ENCODE data around the gene WSB2.

WSB2 gene

GRCh38 chr12:118020036-118020435 is 40.9 kb downstream of the WSB2 start:
- Histone ChIP-seq H3K9ac (ENCODE audit: low read length) (no peak overlapping the region), H3K79me2 (ENCODE audit: insufficient read depth, low read length) (peaks cover 10% of the 10 kb centered on the region; the same call in 1 of the 2 replicates), H3K4me2 (ENCODE audit: low read length) (no peak overlapping the region), H3K9me3 (ENCODE audit: low read length) (no peaks in the 10 kb centered on the region), H2AFZ (ENCODE audit: low read length) (no peak overlapping the region), H3F3A (ENCODE audit: insufficient read depth, low read length) (no peaks in the 10 kb centered on the region), H3K36me3 (ENCODE audit: insufficient read depth, low read length) (peaks cover 57% of the 10 kb centered on the region), H3K4me1 (ENCODE audit: insufficient read depth, low read length, severe bottlenecking) (peaks cover 19% of the 10 kb centered on the region), H3K27me3 (ENCODE audit: insufficient read depth, low read length) (no peaks in the 10 kb centered on the region), H3K4me3 (ENCODE audit: low read depth, low read length, poor library complexity, severe bottlenecking) (no peak overlapping the region), H4K20me1 (ENCODE audit: insufficient read depth, low read length) (no peaks in the 10 kb centered on the region), H3K27ac (ENCODE audit: low read depth, low read length, poor library complexity, severe bottlenecking) (no peak overlapping the region), H3K9me2 (ENCODE audit: low read depth, low read length) (no peaks in the 10 kb centered on the region)
- TF ChIP-seq CTCF (IDR thresholded peaks at IDR 0.05; ENCODE audit: low read length) (no peak), EZH2 (IDR thresholded peaks at IDR 0.05; ENCODE audit: borderline replicate concordance, low read length) (no peak)

DNA sequence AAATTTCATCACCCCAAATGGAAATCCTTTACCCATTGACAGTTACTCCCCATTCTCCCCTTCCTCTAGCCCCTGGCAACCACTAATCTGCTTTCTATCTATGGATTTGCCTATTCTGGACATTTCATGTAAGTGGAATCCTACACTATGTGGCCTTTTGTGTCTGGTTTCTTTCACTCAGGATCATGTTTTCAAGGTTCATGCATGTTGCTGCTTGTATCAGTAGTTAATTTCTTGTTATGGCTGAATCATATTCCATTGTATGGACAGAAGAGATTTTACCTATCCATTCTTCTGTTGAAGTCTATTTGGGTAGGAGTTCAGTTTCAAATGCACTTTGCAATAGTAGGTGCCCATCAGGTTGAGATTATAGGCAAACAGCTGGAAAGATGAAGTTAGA is 43.1 kb downstream of the WSB2 start:
- Histone ChIP-seq H3K9ac (ENCODE audit: low read length) (peak overlapping the region; percentile 79), H3K79me2 (ENCODE audit: insufficient read depth, low read length) (peaks cover 10% of the 10 kb centered on the region; the same call in 1 of the 2 replicates), H3K27me3 (ENCODE audit: insufficient read depth, low read length) (no peaks in the 10 kb centered on the region), H3K9me3 (ENCODE audit: low read length) (no peaks in the 10 kb centered on the region), H2AFZ (ENCODE audit: low read length) (no peak overlapping the region), H3K4me1 (ENCODE audit: insufficient read depth, low read length, severe bottlenecking) (peaks cover 19% of the 10 kb centered on the region), H3K27ac (ENCODE audit: low read depth, low read length, poor library complexity, severe bottlenecking) (no peak overlapping the region), H3F3A (ENCODE audit: insufficient read depth, low read length) (no peaks in the 10 kb centered on the region), H3K9me2 (ENCODE audit: low read depth, low read length) (no peaks in the 10 kb centered on the region), H3K4me2 (ENCODE audit: low read length) (peak overlapping the region; percentile 75), H3K4me3 (ENCODE audit: low read depth, low read length, poor library complexity, severe bottlenecking) (peak overlapping the region; percentile 76), H4K20me1 (ENCODE audit: insufficient read depth, low read length) (no peaks in the 10 kb centered on the region), H3K36me3 (ENCODE audit: insufficient read depth, low read length) (peaks cover 43% of the 10 kb centered on the region)
- TF ChIP-seq EZH2 (IDR thresholded peaks at IDR 0.05; ENCODE audit: borderline replicate concordance, low read length) (no peak), CTCF (IDR thresholded peaks at IDR 0.05; ENCODE audit: low read length) (no peak)

DNA sequence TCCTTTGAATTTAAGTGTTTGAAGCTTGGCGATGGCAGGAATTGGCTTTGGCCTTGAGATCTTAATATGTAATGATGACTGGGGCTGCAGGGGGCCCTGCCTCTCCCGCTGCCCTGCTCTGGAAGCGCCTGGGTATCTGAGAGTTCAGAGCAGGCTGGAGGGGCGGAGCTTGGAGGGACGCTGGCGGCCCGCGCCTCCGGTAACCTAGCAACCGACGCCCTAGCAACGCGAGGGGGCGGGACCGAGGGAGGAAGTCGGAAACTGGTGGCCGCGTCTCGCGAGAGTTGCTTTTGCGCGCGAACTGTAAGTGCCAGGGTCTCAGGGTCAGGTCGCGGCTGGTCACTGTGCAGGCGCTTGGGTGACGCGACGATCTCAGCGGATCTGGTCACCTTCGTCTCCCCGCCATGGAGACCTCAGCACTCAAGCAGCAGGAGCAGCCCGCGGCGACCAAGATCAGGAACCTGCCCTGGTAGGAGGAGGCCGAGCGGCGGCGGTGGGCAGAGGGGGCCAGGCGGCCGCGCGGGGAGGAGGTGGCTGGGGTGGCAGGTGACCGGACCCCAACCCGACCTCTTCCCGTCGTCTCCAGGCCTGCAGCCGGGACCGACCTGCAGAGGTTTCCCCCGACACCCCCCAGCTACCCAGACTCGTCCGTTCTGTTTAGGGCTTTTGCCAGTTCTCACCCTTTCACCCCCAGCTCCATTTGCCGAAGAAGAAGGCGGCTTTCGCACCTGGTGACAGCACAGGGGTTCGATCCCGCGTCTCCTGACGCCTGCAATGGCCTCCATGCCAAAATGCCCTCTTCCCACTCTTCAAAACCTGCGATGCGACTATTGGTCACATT is 44.3 kb downstream of the WSB2 start, which contains the start of gene RFC5:
TSS of gene RFC5 (plus strand) at position 280 of the 841 bp plus-strand sequence. CDS start at position 405, 125 bp downstream.
- Histone ChIP-seq H3K36me3 (ENCODE audit: insufficient read depth, low read length) (peaks cover 33% of the 10 kb centered on the region), H3K4me2 (ENCODE audit: low read length) (peak within 1 kb of the TSS; percentile 75), H3K27me3 (ENCODE audit: insufficient read depth, low read length) (no peaks in the 10 kb centered on the region), H3K79me2 (ENCODE audit: insufficient read depth, low read length) (peaks cover 10% of the 10 kb centered on the region; the same call in 1 of the 2 replicates), H3K9me2 (ENCODE audit: low read depth, low read length) (no peaks in the 10 kb centered on the region), H3K27ac (ENCODE audit: low read depth, low read length, poor library complexity, severe bottlenecking) (no peak within 1 kb of the TSS), H3K4me1 (ENCODE audit: insufficient read depth, low read length, severe bottlenecking) (peaks cover 19% of the 10 kb centered on the region), H3K9ac (ENCODE audit: low read length) (peak within 1 kb of the TSS; percentile 79), H2AFZ (ENCODE audit: low read length) (no peak within 1 kb of the TSS), H3F3A (ENCODE audit: insufficient read depth, low read length) (no peaks in the 10 kb centered on the region), H4K20me1 (ENCODE audit: insufficient read depth, low read length) (no peaks in the 10 kb centered on the region), H3K9me3 (ENCODE audit: low read length) (no peaks in the 10 kb centered on the region), H3K4me3 (ENCODE audit: low read depth, low read length, poor library complexity, severe bottlenecking) (peak within 1 kb of the TSS; percentile 76)
- TF ChIP-seq EZH2 (IDR thresholded peaks at IDR 0.05; ENCODE audit: borderline replicate concordance, low read length) (no peak), CTCF (IDR thresholded peaks at IDR 0.05; ENCODE audit: low read length) (no peak)
